Measurements from ENCODE around the gene CDCA8.

Gene CDCA8

DNA sequence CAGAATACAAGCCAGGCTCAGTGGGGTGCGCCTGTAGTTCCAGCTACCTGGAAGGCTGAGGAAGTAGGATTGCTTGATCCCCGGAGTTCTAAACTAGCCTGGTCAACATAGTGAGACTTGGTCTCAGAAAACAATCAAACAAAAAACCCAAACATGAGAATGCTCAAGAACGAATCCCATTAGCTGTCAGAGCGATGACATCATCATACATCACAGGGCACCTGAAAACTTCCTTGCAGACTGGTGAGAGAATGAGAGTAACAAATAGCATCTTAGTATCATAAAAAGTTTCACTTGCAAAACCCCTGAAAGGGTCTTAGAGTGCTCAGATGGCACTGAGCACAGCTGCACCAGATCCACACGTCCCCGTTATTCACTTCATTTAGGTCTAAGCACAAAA, 21.1 kb upstream of the CDCA8 start:
- Histone ChIP-seq H3F3A (ENCODE audit: control insufficient read depth, insufficient read depth) (no peaks in the 10 kb centered on the region), H3K4me3 (ENCODE audit: low read length) (no peak overlapping the region), H3K4me2 (ENCODE audit: low read length) (no peak overlapping the region), H3K4me1 (ENCODE audit: control insufficient read depth, low read length) (peaks cover 19% of the 10 kb centered on the region), H3K36me3 (ENCODE audit: control insufficient read depth, low read length) (no peaks in the 10 kb centered on the region), H3K79me2 (ENCODE audit: control insufficient read depth, low read length) (no peaks in the 10 kb centered on the region), H3K27ac (ENCODE audit: low read depth, low read length) (no peak overlapping the region), H3K27me3 (ENCODE audit: control insufficient read depth, low read length) (peaks cover 3% of the 10 kb centered on the region; the same call in 1 of the 2 replicates), H4K20me1 (ENCODE audit: control insufficient read depth, insufficient read depth, low read depth, low read length) (no peaks in the 10 kb centered on the region), H3K9me2 (replicated peaks; ENCODE audit: control insufficient read depth, low read length) (no peaks in the 10 kb centered on the region), H3K9me3 (ENCODE audit: control insufficient read depth, insufficient read depth, low read length) (no peaks in the 10 kb centered on the region)
- no peak for TF ChIP-seq EZH2phosphoT487 (IDR thresholded peaks at IDR 0.05; ENCODE audit: borderline replicate concordance, low read length)
- TF ChIP-seq, protein P1, sequence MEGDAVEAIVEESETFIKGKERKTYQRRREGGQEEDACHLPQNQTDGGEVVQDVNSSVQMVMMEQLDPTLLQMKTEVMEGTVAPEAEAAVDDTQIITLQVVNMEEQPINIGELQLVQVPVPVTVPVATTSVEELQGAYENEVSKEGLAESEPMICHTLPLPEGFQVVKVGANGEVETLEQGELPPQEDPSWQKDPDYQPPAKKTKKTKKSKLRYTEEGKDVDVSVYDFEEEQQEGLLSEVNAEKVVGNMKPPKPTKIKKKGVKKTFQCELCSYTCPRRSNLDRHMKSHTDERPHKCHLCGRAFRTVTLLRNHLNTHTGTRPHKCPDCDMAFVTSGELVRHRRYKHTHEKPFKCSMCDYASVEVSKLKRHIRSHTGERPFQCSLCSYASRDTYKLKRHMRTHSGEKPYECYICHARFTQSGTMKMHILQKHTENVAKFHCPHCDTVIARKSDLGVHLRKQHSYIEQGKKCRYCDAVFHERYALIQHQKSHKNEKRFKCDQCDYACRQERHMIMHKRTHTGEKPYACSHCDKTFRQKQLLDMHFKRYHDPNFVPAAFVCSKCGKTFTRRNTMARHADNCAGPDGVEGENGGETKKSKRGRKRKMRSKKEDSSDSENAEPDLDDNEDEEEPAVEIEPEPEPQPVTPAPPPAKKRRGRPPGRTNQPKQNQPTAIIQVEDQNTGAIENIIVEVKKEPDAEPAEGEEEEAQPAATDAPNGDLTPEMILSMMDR (IDR thresholded peaks at IDR 0.05; ENCODE audit: low read depth, low read length, poor library complexity, severe bottlenecking) = no peak

DNA sequence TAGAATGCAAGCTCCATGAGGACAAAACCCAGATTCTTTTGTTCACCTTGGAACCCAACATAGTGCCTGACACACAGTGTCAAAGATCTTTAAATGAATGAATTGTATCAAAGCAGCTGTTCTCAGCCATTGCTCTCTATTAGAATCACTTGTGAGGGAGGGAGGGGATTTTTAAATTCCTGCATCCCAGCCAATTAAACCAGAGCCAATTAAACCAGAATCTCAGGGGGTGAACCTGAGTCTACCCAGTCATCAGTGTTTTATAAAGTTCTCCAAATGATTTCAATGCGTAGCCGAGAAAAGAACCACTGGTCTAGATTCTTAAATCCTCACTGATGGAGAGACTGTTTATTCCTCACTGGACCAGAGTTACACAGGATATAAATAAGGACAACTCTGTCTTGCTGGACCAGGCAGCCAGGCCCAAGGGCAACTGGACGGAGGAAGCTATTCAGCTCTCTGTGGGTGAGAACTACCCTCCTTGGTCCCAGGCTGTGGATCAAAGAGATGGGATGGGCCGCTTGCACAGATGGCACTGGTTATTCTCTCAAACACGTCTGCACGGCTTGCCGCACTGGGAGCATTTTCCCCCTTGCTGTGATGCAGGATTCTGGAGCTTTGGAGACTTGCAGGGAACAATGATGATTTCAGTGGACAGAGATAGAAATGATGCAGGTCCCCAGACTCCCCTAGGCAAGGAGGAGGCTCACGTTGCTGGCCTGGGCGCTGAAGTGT, 20.0 kb upstream of the CDCA8 start:
- Histone ChIP-seq H3F3A (ENCODE audit: control insufficient read depth, insufficient read depth) (no peaks in the 10 kb centered on the region), H3K4me1 (ENCODE audit: control insufficient read depth, low read length) (peaks cover 30% of the 10 kb centered on the region), H3K4me2 (ENCODE audit: low read length) (no peak overlapping the region), H3K27ac (ENCODE audit: low read depth, low read length) (no peak overlapping the region), H3K27me3 (ENCODE audit: control insufficient read depth, low read length) (peaks cover 3% of the 10 kb centered on the region; the same call in 1 of the 2 replicates), H3K9me2 (replicated peaks; ENCODE audit: control insufficient read depth, low read length) (no peaks in the 10 kb centered on the region), H3K9me3 (ENCODE audit: control insufficient read depth, insufficient read depth, low read length) (no peaks in the 10 kb centered on the region), H3K4me3 (ENCODE audit: low read length) (no peak overlapping the region), H3K79me2 (ENCODE audit: control insufficient read depth, low read length) (no peaks in the 10 kb centered on the region), H3K36me3 (ENCODE audit: control insufficient read depth, low read length) (no peaks in the 10 kb centered on the region), H4K20me1 (ENCODE audit: control insufficient read depth, insufficient read depth, low read depth, low read length) (no peaks in the 10 kb centered on the region)
- TF ChIP-seq EZH2phosphoT487 (IDR thresholded peaks at IDR 0.05; ENCODE audit: borderline replicate concordance, low read length) = no peak
- TF ChIP-seq, protein P1 (IDR thresholded peaks at IDR 0.05; ENCODE audit: low read depth, low read length, poor library complexity, severe bottlenecking) = no peak

DNA sequence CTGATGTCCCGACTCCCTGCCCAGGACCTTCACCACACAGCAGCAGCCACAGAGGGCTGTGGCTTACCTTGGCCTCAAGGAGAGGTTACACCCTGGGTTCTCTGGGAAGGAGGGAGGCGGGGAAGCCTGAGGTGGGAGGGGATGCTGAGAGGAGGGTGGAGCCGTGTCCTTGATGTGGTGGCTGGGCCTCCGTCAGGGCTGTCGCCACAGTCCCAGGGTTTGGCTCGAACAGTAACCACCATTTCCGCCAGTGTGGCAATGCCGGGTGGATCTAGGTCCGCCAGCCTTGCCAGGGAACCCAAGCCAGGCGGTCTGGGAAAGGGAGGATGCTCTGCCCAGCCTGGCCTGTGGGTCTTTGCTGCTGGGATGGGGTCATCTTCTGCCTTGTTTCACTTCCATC, 18.4 kb upstream of the CDCA8 start:
- TF ChIP-seq EZH2phosphoT487 (IDR thresholded peaks at IDR 0.05; ENCODE audit: borderline replicate concordance, low read length) = no peak
- TF ChIP-seq, protein P1 (IDR thresholded peaks at IDR 0.05; ENCODE audit: low read depth, low read length, poor library complexity, severe bottlenecking) = no peak
- H3K4me3 ChIP-seq (ENCODE audit: low read length) = no peak overlapping the region
- no peak overlapping the region for H3K4me2 ChIP-seq (ENCODE audit: low read length)
- no peaks in the 10 kb centered on the region for H4K20me1 ChIP-seq (ENCODE audit: control insufficient read depth, insufficient read depth, low read depth, low read length)
- H3F3A ChIP-seq (ENCODE audit: control insufficient read depth, insufficient read depth) = no peaks in the 10 kb centered on the region
- peaks cover 33% of the 10 kb centered on the region for H3K4me1 ChIP-seq (ENCODE audit: control insufficient read depth, low read length)
- H3K36me3 ChIP-seq (ENCODE audit: control insufficient read depth, low read length) = no peaks in the 10 kb centered on the region
- H3K9me3 ChIP-seq (ENCODE audit: control insufficient read depth, insufficient read depth, low read length) = no peaks in the 10 kb centered on the region
- no peaks in the 10 kb centered on the region for H3K79me2 ChIP-seq (ENCODE audit: control insufficient read depth, low read length)
- H3K27ac ChIP-seq (ENCODE audit: low read depth, low read length) = no peak overlapping the region
- no peaks in the 10 kb centered on the region for H3K9me2 ChIP-seq (replicated peaks; ENCODE audit: control insufficient read depth, low read length)
- H3K27me3 ChIP-seq (ENCODE audit: control insufficient read depth, low read length) = no peaks in the 10 kb centered on the region
